Stimulated activated naive CD8-positive, alpha-beta T cell treated with anti-CD3 and anti-CD28 coated beads, Interleukin-15, Interleukin-2, amounts not matched to agents 100 ng/mL and 50 ng/mL, for 24 hours (primary cell): ENCODE results near the gene SKP1.

Source experiments
- H3K27ac Mint-ChIP-seq: one replicate; pipeline ENCODE4 v1.8.0; 2021; ENCODE audit warnings: mild to moderate bottlenecking, mixed read lengths
- H3K27me3 Mint-ChIP-seq: one replicate; pipeline ENCODE4 v1.8.0; 2021; ENCODE audit warnings: mixed read lengths
- H3K36me3 Mint-ChIP-seq: one replicate; pipeline ENCODE4 v1.8.0; 2021; ENCODE audit warnings: low read depth, mixed read lengths
- H3K4me1 Mint-ChIP-seq: one replicate; pipeline ENCODE4 v1.8.0; 2021; ENCODE audit warnings: low read depth, mixed read lengths
- H3K4me3 Mint-ChIP-seq: one replicate; pipeline ENCODE4 v1.8.0; 2021; ENCODE audit warnings: mild to moderate bottlenecking, mixed read lengths
- H3K9me3 Mint-ChIP-seq: one replicate; pipeline ENCODE4 v1.8.0; 2021; ENCODE audit warnings: mixed read lengths

SKP1 gene

GRCh38 chr5:134116789-134117761 lies 59.7 kb downstream of the SKP1 start:
- H3K27me3 Mint-ChIP-seq, result no peaks in the 10 kb centered on the region
- no peaks in the 10 kb centered on the region for H3K9me3 Mint-ChIP-seq
- peak overlapping the region; percentile 69 for H3K27ac Mint-ChIP-seq
- peak overlapping the region; percentile 79 for H3K4me3 Mint-ChIP-seq
- H3K4me1 Mint-ChIP-seq, result peaks cover 87% of the 10 kb centered on the region
- peaks cover 30% of the 10 kb centered on the region for H3K36me3 Mint-ChIP-seq

DNA sequence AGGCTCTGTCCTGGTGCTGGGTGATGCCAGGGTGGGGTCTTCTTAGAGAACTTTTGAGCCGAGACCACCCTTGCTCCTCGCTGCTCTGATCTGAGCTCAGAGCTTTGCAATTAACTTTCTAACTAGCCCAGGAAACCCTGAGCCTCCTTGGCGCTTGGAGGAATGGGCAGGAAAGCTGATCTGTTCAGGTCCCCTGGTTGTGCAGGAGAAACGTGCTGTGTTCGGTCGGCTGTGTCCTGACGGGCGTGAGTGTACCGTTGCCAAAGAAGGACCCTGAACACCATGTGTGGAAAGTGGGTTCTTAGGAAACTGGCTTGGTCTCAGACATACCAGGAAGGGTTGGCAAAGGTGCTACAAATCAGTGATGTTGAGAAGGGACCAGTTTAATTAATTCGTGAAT lies 60.5 kb downstream of the SKP1 start:
- H3K36me3 Mint-ChIP-seq, result peaks cover 25% of the 10 kb centered on the region
- H3K4me1 Mint-ChIP-seq, result peaks cover 87% of the 10 kb centered on the region
- no peaks in the 10 kb centered on the region for H3K9me3 Mint-ChIP-seq

GRCh38 chr5:134115806-134116175 lies 61.0 kb downstream of the SKP1 start:
- Mint-ChIP-seq H3K4me1 (peaks cover 87% of the 10 kb centered on the region), H3K36me3 (peaks cover 25% of the 10 kb centered on the region), H3K4me3 (peak overlapping the region; percentile 79), H3K9me3 (no peaks in the 10 kb centered on the region), H3K27ac (no peak overlapping the region), H3K27me3 (no peaks in the 10 kb centered on the region)

More for the DNA sequence above, 60.5 kb downstream of the SKP1 start:
- Mint-ChIP-seq H3K27me3 (no peaks in the 10 kb centered on the region), H3K4me3 (peak overlapping the region; percentile 79), H3K27ac (peak overlapping the region; percentile 42)

GRCh38 chr5:134114886-134115805 lies 61.6 kb downstream of the SKP1 start:
- Mint-ChIP-seq H3K36me3 (peaks cover 20% of the 10 kb centered on the region), H3K9me3 (no peaks in the 10 kb centered on the region), H3K4me1 (peaks cover 87% of the 10 kb centered on the region), H3K27ac (peak overlapping the region; percentile 36), H3K4me3 (peak overlapping the region; percentile 79), H3K27me3 (no peaks in the 10 kb centered on the region)

- H3K9me3 Mint-ChIP-seq, result no peaks in the 10 kb centered on the region
- H3K4me1 Mint-ChIP-seq, result peaks cover 78% of the 10 kb centered on the region
- H3K4me3 Mint-ChIP-seq, result peak within 1 kb of the TSS; percentile 84
- peak within 1 kb of the TSS; percentile 88 for H3K27ac Mint-ChIP-seq
- no peaks in the 10 kb centered on the region for H3K27me3 Mint-ChIP-seq
- H3K36me3 Mint-ChIP-seq, result peaks cover 16% of the 10 kb centered on the region
These were observed 62.6 kb downstream of the SKP1 start, which contains the start of gene TCF7 for GRCh38 chr5:134113902-134114875. Gene TCF7 (plus strand): TSS chr5:134114681. CDS start chr5:134114907, 226 bp downstream.

GRCh38 chr5:134113363-134113889 lies 63.3 kb downstream of the SKP1 start:
- peaks cover 71% of the 10 kb centered on the region for H3K4me1 Mint-ChIP-seq
- no peaks in the 10 kb centered on the region for H3K27me3 Mint-ChIP-seq

DNA sequence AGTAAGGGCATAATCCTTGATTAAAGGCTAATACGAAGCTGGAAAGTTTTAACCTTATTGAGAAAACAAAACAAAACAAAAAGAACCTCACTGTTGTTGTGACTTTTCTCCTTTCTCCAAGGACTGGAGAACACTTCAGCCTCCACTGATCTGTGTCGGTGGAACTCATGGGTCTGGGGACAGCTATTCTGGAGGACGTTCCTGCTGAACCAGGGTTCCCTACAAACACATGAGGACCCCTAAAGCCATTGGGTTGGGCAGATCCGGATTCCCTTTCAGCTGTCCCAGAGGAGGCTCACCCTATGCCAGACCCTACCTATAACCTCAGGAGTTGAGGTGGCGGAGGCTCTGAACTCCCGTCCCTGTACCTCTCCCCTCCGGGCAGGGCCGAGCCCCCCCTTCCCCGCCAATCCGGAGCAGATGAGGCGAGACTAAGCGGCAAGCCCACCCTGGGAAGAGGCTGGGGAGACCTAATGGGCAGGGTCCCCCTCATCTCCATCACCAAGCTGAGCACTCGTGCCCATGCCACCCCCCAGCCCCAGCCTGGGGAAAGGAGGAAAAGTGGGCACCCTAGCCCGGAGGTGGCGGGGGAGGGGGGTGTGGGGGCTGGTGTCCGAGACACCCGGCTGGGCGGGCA lies 63.9 kb downstream of the SKP1 start:
- Mint-ChIP-seq H3K27me3 (no peaks in the 10 kb centered on the region), H3K36me3 (peaks cover 9% of the 10 kb centered on the region), H3K9me3 (no peaks in the 10 kb centered on the region), H3K4me3 (peak overlapping the region; percentile 54), H3K4me1 (peaks cover 66% of the 10 kb centered on the region), H3K27ac (peak overlapping the region; percentile 86)

More at GRCh38 chr5:134113363-134113889, 63.3 kb downstream of the SKP1 start:
- Mint-ChIP-seq H3K9me3 (no peaks in the 10 kb centered on the region), H3K4me3 (peak overlapping the region; percentile 84), H3K36me3 (peaks cover 12% of the 10 kb centered on the region), H3K27ac (peak overlapping the region; percentile 88)

DNA sequence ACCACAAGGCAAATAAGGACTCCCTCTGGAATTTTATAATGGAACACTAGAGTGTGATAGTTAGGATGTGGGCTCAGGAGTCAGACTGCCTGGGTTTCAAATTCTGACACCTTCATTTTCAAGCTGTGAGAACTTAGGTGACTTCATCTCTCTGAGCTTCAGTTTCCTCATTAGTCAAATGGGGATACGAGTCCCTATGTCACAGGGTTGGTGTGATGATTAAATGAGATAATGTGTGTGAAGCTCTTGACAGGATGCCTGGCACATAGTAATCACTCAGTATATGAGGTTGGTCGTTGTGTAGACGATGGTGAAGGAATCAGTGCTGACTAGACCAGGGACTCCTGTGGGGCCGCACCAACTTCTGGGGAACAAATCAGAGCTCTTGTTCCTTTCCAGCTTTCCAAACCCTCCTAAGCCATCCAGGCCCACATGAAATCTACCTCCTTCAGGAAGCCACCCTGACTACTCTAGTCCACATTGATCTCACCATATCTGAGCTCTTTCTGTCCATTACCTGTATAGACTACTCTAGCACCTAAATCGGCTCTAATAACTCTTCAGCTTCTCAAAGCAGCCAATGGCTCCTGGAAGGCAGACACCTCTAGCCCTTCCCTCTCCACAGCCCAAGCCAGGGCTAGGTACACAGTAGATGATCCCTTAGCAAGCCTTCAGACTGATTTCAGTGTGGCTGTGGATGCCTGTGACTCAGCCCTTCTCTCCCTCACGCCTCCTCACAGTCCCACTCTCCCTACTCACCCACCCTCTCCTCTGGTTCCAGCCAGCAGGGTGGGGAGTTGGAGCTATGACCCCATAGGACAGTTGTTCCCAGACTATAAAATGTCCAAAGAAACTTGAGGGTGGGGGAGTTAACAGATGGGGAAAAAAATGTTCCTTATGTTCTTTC lies 64.8 kb downstream of the SKP1 start:
- Mint-ChIP-seq H3K36me3 (peaks cover 7% of the 10 kb centered on the region), H3K9me3 (no peaks in the 10 kb centered on the region), H3K27me3 (no peaks in the 10 kb centered on the region), H3K27ac (peak overlapping the region; percentile 86), H3K4me1 (peaks cover 66% of the 10 kb centered on the region), H3K4me3 (peak overlapping the region; percentile 54)

DNA sequence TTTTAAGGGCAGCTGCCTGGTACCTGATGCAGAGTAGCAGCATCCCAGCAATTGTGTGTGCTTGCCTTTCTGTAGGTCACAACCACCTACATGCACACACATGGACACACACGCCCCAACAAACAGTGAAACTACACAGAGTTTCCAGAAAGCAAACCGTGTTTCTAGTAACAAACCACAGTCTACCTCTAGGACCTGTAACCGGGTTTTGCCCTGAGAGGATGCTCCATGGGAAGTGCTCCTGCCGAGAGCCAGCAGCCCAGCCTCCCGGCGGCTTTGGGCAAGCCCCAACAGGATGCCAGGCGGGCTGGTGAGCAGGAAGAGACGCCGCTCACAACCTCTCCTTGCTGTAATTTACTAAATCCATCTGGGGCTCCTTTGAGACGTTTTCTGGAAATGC lies 66.4 kb downstream of the SKP1 start:
- Mint-ChIP-seq H3K4me3 (peak overlapping the region; percentile 55), H3K27me3 (no peaks in the 10 kb centered on the region), H3K36me3 (no peaks in the 10 kb centered on the region), H3K4me1 (peaks cover 68% of the 10 kb centered on the region), H3K9me3 (no peaks in the 10 kb centered on the region), H3K27ac (peak overlapping the region; percentile 54)

GRCh38 chr5:134107779-134108178 lies 69.0 kb downstream of the SKP1 start:
- H3K36me3 Mint-ChIP-seq, result no peaks in the 10 kb centered on the region
- no peak overlapping the region for H3K4me3 Mint-ChIP-seq
- peaks cover 77% of the 10 kb centered on the region for H3K4me1 Mint-ChIP-seq
- no peak overlapping the region for H3K27ac Mint-ChIP-seq
- H3K27me3 Mint-ChIP-seq, result no peaks in the 10 kb centered on the region
- no peaks in the 10 kb centered on the region for H3K9me3 Mint-ChIP-seq

DNA sequence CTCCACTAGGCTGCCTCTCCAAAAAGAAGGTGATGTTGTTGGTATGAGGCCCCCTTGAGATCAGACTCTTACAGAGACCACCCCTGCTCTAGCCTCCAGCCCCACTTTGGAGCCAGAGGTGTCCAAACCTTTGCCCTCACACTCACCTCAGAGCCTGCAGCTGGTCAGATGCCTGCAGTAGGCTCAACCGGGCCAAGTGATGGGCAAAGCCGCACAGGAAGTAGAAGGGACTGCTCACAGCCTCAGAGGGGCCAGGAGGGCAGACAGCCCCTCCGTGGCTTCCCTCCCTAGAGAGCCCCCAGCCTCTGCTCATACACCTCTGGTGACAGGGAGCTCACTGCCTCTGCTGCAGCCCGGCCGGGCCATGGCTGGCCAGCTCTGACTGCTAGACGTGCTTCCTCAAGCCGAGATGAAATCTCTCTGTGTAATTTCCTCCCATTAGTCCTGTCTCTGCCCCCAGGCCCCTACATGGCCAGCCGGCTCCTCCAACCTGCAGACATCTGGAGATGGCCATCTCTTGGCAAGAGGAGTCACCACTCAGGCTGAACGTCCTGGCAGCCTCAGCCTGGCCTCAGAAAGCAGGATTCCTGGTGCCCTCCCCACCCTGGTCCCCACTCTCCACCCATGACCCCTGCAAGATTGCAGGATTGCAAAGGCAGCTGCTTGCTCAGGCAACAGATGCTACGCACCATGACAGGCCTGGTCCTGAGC lies 69.6 kb downstream of the SKP1 start:
- H3K4me3 Mint-ChIP-seq, result no peak overlapping the region
- H3K4me1 Mint-ChIP-seq, result peaks cover 74% of the 10 kb centered on the region
- no peaks in the 10 kb centered on the region for H3K36me3 Mint-ChIP-seq
- no peak overlapping the region for H3K27ac Mint-ChIP-seq
- H3K27me3 Mint-ChIP-seq, result no peaks in the 10 kb centered on the region
- no peaks in the 10 kb centered on the region for H3K9me3 Mint-ChIP-seq

GRCh38 chr5:134103998-134104654 lies 72.6 kb downstream of the SKP1 start:
- Mint-ChIP-seq H3K9me3 (no peaks in the 10 kb centered on the region), H3K4me3 (peak overlapping the region; percentile 68), H3K4me1 (peaks cover 83% of the 10 kb centered on the region), H3K27ac (peak overlapping the region; percentile 92), H3K36me3 (no peaks in the 10 kb centered on the region), H3K27me3 (no peaks in the 10 kb centered on the region)
